Measurements from ENCODE around the gene IFNL1.

GRCh38 chr19:39336483-39336882 is 40.3 kb downstream of the IFNL1 start:
- TF ChIP-seq CTCF (IDR thresholded peaks at IDR 0.05) (no peak), ZFX (IDR thresholded peaks at IDR 0.05; ENCODE audit: borderline replicate concordance) (no peak)
